Caco-2 (cell line): Measurements from ENCODE around the gene ZNF592. TPM values are rescaled to one million over a fixed set of nuclear protein-coding genes. Genes with fewer than 3 reads are reported as not detected.

ENCODE experiments used
- BruUV-seq: library from RNA; stranded (reverse); fragments of 400-500 nt; replicated peaks from 2 replicates; lab custom pipeline; 2021; lab: Mats Ljungman, UMichigan
- CTCF ChIA-PET: fragments of 300-600 bp; sonication (Branson Sonifier 250); formaldehyde crosslinking; loops from one replicate; lab custom pipeline; 2022; ENCODE audit warnings: antibody characterized with exemption; lab: Charles Lee
- POLR2A ChIA-PET: fragments of 300-600 bp; sonication (Branson Sonifier 250); formaldehyde crosslinking; loops from one replicate; lab custom pipeline; 2022; ENCODE audit warnings: antibody characterized with exemption; lab: Charles Lee
- DNase-seq, 2 experiments: peaks; one replicate each; pipeline versions ENCODE4 v3.0.0 to v3.0.0-alpha.2; 2020 to 2022
- H3K27me3 ChIP-seq: replicated peaks from 2 replicates; pipeline ENCODE4 v1.6.0; 2011; ENCODE audit warnings: low read length; ENCODE audit not compliant: control insufficient read depth, insufficient read depth
- H3K36me3 ChIP-seq: 2 replicates; pipeline ENCODE4 v1.5.1; 2011; ENCODE audit warnings: low read length; ENCODE audit not compliant: control insufficient read depth, insufficient read depth
- H3K4me1 ChIP-seq: fragments of 250-450 bp; sonication (Bioruptor Pico); 2 replicates; pipeline ENCODE4 v1.5.1; 2020; ENCODE audit warnings: mild to moderate bottlenecking
- H3K4me3 ChIP-seq: 2 replicates; pipeline ENCODE4 v1.5.1; 2011; ENCODE audit warnings: low read depth, mild to moderate bottlenecking, control low read depth, low read length
- H3K9me3 ChIP-seq: fragments of 250-450 bp; sonication (Bioruptor Pico); 2 replicates; pipeline ENCODE4 v1.5.1; 2020; ENCODE audit warnings: mild to moderate bottlenecking, moderate library complexity
- H3K27ac Mint-ChIP-seq: one replicate; pipeline ENCODE4 v1.8.0; 2022; ENCODE audit warnings: mixed read lengths; ENCODE audit not compliant: unreplicated experiment
- H3K27me3 Mint-ChIP-seq: one replicate; pipeline ENCODE4 v1.8.0; 2022; ENCODE audit warnings: mixed read lengths; ENCODE audit not compliant: insufficient read depth, unreplicated experiment
- H3K36me3 Mint-ChIP-seq: one replicate; pipeline ENCODE4 v1.8.0; 2022; ENCODE audit warnings: mild to moderate bottlenecking, mixed read lengths; ENCODE audit not compliant: insufficient read depth, unreplicated experiment
- H3K4me1 Mint-ChIP-seq: one replicate; pipeline ENCODE4 v1.8.0; 2022; ENCODE audit warnings: low read depth, mixed read lengths; ENCODE audit not compliant: unreplicated experiment
- H3K4me3 Mint-ChIP-seq: one replicate; pipeline ENCODE4 v1.8.0; 2022; ENCODE audit warnings: mild to moderate bottlenecking, moderate library complexity, mixed read lengths; ENCODE audit not compliant: unreplicated experiment
- H3K9me3 Mint-ChIP-seq: one replicate; pipeline ENCODE4 v1.8.0; 2022; ENCODE audit warnings: mixed read lengths; ENCODE audit not compliant: unreplicated experiment
- intact Hi-C: fragments of 100-400 bp; cut with micrococcal nuclease; formaldehyde crosslinking; loops from one replicate; pipeline ENCODE4 v1.10.0; 2022; ENCODE audit not compliant: unreplicated experiment
- total RNA-seq: library from RNA; stranded (reverse); gene quantifications from 2 replicates; pipeline ENCODE4 v1.2.3, GENCODE V29; 2022
- TF ChIP-seq, protein P1 (sequence below), 2 experiments: fragments of 200-600 bp in 1 of 2; IDR thresholded peaks; 1 replicate in 1 of 2; 2 replicates in 1 of 2; pipeline versions ENCODE4 v1.5.1 to v1.8.0; 2011 to 2022; ENCODE audit warnings: antibody characterized with exemption in 1 of 2, control low read depth in 1 of 2, inconsistent platforms in 1 of 2, low read depth in 1 of 2, low read length in 1 of 2, mild to moderate bottlenecking in 1 of 2, moderate library complexity in 1 of 2; ENCODE audit not compliant: insufficient read depth in 1 of 2, severe bottlenecking in 1 of 2, unreplicated experiment in 1 of 2

The ZNF592 gene
- total RNA-seq, 1 experiment from 2014 or later: 30.6 TPM

DNA sequence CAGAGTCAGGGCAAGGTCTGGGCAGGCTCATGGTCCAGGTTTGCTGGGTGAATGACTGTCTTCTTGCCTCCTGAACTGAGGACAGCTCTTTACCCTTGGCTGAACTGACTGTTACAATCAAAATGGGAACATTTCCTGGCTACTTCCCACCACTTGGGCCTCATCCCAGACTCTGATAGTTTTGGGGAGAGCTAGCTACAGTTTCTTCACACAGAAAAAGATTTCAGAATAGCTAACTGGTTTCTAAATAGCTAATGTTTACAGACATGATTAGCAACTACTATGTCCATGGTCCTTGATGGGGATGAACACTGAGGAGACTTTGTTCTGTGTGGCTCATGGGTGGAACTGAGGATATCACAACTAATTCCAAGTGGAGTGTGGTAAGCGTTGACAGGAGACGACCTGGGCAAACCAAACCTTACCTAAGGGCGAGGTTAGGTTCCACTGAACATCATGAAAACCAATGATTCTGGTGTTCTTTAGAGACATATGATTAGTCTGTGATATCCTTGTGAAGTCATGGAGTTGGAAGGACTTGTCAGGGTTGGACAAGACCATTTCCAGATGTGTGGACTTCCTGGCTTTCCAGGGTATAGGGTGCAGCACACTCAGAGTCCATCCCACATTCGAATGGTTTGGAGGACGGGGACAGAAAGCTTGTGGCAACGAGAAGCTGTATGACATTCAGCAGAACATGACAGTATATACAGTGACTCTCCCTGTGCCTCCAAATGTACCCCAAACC is 76.0 kb downstream of the ZNF592 start:
- H3K36me3 ChIP-seq: no peaks in the 10 kb centered on the region
- H3K4me1 ChIP-seq: peaks cover 20% of the 10 kb centered on the region
- ChIA-PET POLR2A (interaction anchor here (0.5 kb wide), 1 partner anchor 200 kb away, joined by 4 read pairs; no protein-coding TSS in a partner anchor), CTCF (interaction anchor here (0.6 kb wide), 1 partner anchor 236 kb away, joined by 4 read pairs; no protein-coding TSS in a partner anchor)
- Mint-ChIP-seq H3K9me3 (no peaks in the 10 kb centered on the region), H3K27ac (no peak overlapping the region), H3K4me3 (no peak overlapping the region), H3K27me3 (no peaks in the 10 kb centered on the region), H3K4me1 (peaks cover 18% of the 10 kb centered on the region), H3K36me3 (peaks cover 7% of the 10 kb centered on the region)
- H3K9me3 ChIP-seq: no peaks in the 10 kb centered on the region
- H3K4me3 ChIP-seq: no peak overlapping the region
- DNase-seq: no peak
- no TSS peak for BruUV-seq
- intact Hi-C loops: no loop called here
- no peaks in the 10 kb centered on the region for H3K27me3 ChIP-seq
- TF ChIP-seq, protein P1, sequence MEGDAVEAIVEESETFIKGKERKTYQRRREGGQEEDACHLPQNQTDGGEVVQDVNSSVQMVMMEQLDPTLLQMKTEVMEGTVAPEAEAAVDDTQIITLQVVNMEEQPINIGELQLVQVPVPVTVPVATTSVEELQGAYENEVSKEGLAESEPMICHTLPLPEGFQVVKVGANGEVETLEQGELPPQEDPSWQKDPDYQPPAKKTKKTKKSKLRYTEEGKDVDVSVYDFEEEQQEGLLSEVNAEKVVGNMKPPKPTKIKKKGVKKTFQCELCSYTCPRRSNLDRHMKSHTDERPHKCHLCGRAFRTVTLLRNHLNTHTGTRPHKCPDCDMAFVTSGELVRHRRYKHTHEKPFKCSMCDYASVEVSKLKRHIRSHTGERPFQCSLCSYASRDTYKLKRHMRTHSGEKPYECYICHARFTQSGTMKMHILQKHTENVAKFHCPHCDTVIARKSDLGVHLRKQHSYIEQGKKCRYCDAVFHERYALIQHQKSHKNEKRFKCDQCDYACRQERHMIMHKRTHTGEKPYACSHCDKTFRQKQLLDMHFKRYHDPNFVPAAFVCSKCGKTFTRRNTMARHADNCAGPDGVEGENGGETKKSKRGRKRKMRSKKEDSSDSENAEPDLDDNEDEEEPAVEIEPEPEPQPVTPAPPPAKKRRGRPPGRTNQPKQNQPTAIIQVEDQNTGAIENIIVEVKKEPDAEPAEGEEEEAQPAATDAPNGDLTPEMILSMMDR (IDR thresholded peaks at IDR 0.05; ENCODE audit: insufficient read depth in 1 of 2, low read depth in 1 of 2, low read length in 1 of 2, severe bottlenecking in 1 of 2, unreplicated experiment in 1 of 2): no peak

DNA sequence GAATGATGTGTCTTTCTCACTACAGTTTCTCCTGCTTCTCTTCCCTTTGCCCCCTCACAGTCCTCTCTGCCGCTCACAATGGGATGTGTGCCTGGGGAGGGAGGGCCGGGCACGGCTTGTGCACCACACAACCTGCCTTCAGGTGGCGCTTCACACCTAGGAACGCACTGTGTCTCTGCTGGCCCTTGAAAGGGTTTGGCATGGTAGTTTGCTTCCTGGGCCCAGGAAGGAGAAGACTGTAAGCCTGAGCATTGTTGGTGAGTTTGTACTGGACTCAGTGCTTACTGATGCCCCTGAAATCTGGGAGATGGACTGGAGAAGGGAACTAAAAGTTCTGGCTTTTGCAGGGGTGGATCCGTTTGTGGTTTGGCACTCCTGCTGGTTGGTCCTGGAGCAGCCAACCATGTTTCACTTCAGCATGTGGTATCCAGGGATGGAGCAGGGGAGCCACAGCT is 78.0 kb downstream of the ZNF592 start:
- ChIA-PET POLR2A (interaction anchor here (0.5 kb wide), 1 partner anchor 168 kb away, joined by 3 read pairs; the partner anchor contains the start of gene NMB), CTCF (interaction anchor here (1.1 kb wide), 1 partner anchor 102 kb away, joined by 3 read pairs; no protein-coding TSS in a partner anchor)
- Histone ChIP-seq H3K9me3 (no peaks in the 10 kb centered on the region), H3K27me3 (no peaks in the 10 kb centered on the region), H3K36me3 (no peaks in the 10 kb centered on the region), H3K4me1 (peaks cover 11% of the 10 kb centered on the region; the same call in 1 of the 2 replicates), H3K4me3 (no peak overlapping the region)
- no peak overlapping the region for H3K4me3 Mint-ChIP-seq
- peak; percentile 27 to 51 for DNase-seq
- no peaks in the 10 kb centered on the region for H3K27me3 Mint-ChIP-seq
- no peaks in the 10 kb centered on the region for H3K9me3 Mint-ChIP-seq
- TF ChIP-seq, protein P1 (IDR thresholded peaks at IDR 0.05; ENCODE audit: insufficient read depth in 1 of 2, low read depth in 1 of 2, low read length in 1 of 2, severe bottlenecking in 1 of 2, unreplicated experiment in 1 of 2): peak; percentile 43 to 52
- peaks cover 7% of the 10 kb centered on the region for H3K36me3 Mint-ChIP-seq
- intact Hi-C loops: loop anchor here (1.0 kb wide), 1 partner anchor 102 kb away; no protein-coding TSS in a partner anchor
- H3K27ac Mint-ChIP-seq: no peak overlapping the region
- BruUV-seq: no TSS peak
- H3K4me1 Mint-ChIP-seq: peaks cover 10% of the 10 kb centered on the region

DNA sequence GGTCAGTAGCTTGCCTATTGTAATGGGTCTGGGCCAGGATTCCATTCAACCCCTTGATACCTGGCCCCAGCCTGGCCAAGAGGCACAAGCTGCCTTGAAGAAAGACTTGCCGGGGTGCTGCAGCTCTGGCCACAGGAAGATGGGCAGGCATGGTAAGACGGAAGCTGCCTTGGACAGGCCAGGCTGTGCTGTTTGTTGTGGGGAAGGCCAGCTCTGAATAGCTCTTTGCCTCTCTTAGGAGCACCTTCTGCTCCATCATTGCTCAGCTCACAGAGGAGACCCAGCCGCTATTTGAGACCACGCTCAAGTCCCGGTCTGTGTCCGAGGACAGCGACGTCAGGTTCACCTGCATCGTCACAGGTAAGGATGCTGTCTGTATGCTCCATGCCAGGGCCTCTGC is 78.9 kb downstream of the ZNF592 start:
- H3K4me1 Mint-ChIP-seq: peaks cover 1% of the 10 kb centered on the region
- DNase-seq: no peak
- CTCF ChIA-PET: interaction anchor here (1.1 kb wide), 1 partner anchor 101 kb away, joined by 3 read pairs; no protein-coding TSS in a partner anchor
- intact Hi-C loops: no loop called here
- Histone ChIP-seq H3K4me3 (no peak overlapping the region), H3K4me1 (0 out of 2 replicates have a peak, but pooled peaks cover 2% of the 10 kb centered on the region), H3K9me3 (no peaks in the 10 kb centered on the region), H3K36me3 (no peaks in the 10 kb centered on the region), H3K27me3 (no peaks in the 10 kb centered on the region)
- TF ChIP-seq, protein P1 (IDR thresholded peaks at IDR 0.05; ENCODE audit: insufficient read depth in 1 of 2, low read depth in 1 of 2, low read length in 1 of 2, severe bottlenecking in 1 of 2, unreplicated experiment in 1 of 2): no peak
- H3K36me3 Mint-ChIP-seq: no peaks in the 10 kb centered on the region
- BruUV-seq: no TSS peak
- no peaks in the 10 kb centered on the region for H3K9me3 Mint-ChIP-seq
- POLR2A ChIA-PET: interaction anchor here (0.5 kb wide), 1 partner anchor 169 kb away, joined by 3 read pairs; the partner anchor contains the start of gene NMB
- H3K27me3 Mint-ChIP-seq: no peaks in the 10 kb centered on the region
- no peak overlapping the region for H3K4me3 Mint-ChIP-seq
- H3K27ac Mint-ChIP-seq: no peak overlapping the region
